ENCODE data around the gene KRTAP10-7.
"Not testable (repeated sequence)": the region's sequence is repeated elsewhere in the genome, so short reads cannot be mapped to it uniquely, and the experiment has no call there.

Gene KRTAP10-7

GRCh38 chr21:44603911-44604310 lies 3.5 kb downstream of the KRTAP10-7 start:
- H3K4me3 ChIP-seq (ENCODE audit: low read length) = no peak overlapping the region
- DNase-seq (ENCODE audit: low read depth) = no peak
- TF ChIP-seq, protein P1, sequence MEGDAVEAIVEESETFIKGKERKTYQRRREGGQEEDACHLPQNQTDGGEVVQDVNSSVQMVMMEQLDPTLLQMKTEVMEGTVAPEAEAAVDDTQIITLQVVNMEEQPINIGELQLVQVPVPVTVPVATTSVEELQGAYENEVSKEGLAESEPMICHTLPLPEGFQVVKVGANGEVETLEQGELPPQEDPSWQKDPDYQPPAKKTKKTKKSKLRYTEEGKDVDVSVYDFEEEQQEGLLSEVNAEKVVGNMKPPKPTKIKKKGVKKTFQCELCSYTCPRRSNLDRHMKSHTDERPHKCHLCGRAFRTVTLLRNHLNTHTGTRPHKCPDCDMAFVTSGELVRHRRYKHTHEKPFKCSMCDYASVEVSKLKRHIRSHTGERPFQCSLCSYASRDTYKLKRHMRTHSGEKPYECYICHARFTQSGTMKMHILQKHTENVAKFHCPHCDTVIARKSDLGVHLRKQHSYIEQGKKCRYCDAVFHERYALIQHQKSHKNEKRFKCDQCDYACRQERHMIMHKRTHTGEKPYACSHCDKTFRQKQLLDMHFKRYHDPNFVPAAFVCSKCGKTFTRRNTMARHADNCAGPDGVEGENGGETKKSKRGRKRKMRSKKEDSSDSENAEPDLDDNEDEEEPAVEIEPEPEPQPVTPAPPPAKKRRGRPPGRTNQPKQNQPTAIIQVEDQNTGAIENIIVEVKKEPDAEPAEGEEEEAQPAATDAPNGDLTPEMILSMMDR (conservative IDR thresholded peaks at IDR 0.05; ENCODE audit: low read length) = no peak

DNA sequence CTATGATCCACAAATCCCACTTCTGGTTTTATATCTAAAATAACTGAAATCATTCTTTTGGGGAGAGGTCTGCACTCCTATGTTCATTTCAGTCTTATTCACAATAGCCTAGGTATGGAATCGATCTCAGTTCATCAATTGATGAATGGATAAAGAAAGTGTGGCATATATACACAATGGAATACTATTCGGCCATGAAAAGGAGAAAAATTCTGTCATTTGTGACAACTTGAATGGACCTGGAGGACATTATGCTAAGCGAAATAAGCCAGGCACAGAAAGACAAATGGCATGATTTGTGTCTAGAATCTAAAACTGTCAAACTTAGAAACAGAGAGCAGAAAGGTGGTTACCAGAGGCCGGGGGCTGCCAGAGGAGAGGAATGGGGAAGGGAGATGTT lies 6.1 kb downstream of the KRTAP10-7 start:
- TF ChIP-seq, protein P1 (conservative IDR thresholded peaks at IDR 0.05; ENCODE audit: low read length) = no peak
- DNase-seq (ENCODE audit: low read depth) = no peak
- H3K4me3 ChIP-seq (ENCODE audit: low read length) = no peak overlapping the region

GRCh38 chr21:44609193-44609592 lies 8.8 kb downstream of the KRTAP10-7 start:
- TF ChIP-seq, protein P1 (conservative IDR thresholded peaks at IDR 0.05; ENCODE audit: low read length) = no peak

GRCh38 chr21:44610157-44610843 lies 9.9 kb downstream of the KRTAP10-7 start:
- not testable (repeated sequence) for H3K4me3 ChIP-seq (ENCODE audit: low read length); DNase-seq (ENCODE audit: low read depth)

More at GRCh38 chr21:44609193-44609592, 8.8 kb downstream of the KRTAP10-7 start:
- H3K4me3 ChIP-seq (ENCODE audit: low read length) = no peak overlapping the region
- DNase-seq (ENCODE audit: low read depth) = no peak

DNA sequence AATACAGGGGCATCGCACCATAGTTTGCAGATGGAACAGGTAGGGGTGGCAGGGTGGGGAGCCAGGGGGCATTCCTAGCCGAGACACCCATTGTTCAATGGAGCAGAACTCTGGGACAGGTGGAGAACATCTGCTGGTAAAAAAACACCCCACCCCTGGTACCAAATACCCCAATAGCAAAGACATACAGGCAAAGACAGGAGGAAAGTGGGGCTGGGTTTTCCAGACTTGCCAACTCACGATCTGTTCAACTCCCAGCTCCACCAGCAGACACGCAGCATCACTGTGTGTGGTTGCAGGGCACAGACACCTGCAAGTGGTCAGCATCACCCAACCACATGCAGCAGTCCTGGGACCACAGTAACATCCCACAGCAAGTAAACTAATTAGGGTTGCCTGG lies 11.2 kb downstream of the KRTAP10-7 start:
- no peak for DNase-seq (ENCODE audit: low read depth)
- TF ChIP-seq, protein P1 (conservative IDR thresholded peaks at IDR 0.05; ENCODE audit: low read length) = no peak
- no peak overlapping the region for H3K4me3 ChIP-seq (ENCODE audit: low read length)

GRCh38 chr21:44612029-44612486 lies 11.7 kb downstream of the KRTAP10-7 start, which contains the start of gene KRTAP10-8:
KRTAP10-8 (plus strand) TSS chr21:44612079; CDS start chr21:44612101, 22 bp downstream.
- H3K4me3 ChIP-seq (ENCODE audit: low read length) = no peak within 1 kb of the TSS
- no peak for DNase-seq (ENCODE audit: low read depth)
- TF ChIP-seq, protein P1 (conservative IDR thresholded peaks at IDR 0.05; ENCODE audit: low read length) = no peak

- no peak overlapping the region for H3K4me3 ChIP-seq (ENCODE audit: low read length)
- DNase-seq (ENCODE audit: low read depth) = no peak
- TF ChIP-seq, protein P1 (conservative IDR thresholded peaks at IDR 0.05; ENCODE audit: low read length) = no peak
These were observed 12.4 kb downstream of the KRTAP10-7 start for GRCh38 chr21:44612669-44613229.

Measured in AG10803 (cell line).